ENCODE measurements around the gene CISD1. TPM values are rescaled to one million over a fixed set of nuclear protein-coding genes. Genes with fewer than 3 reads are reported as not detected.
"Not testable (repeated sequence)": the region's sequence is repeated elsewhere in the genome, so short reads cannot be mapped to it uniquely, and the experiment has no call there.

CISD1 gene
- total RNA-seq, result 23.7 TPM
- long read RNA-seq, transcript CISD1-201 (3 exons, 2,479 nt), result major isoform, 11 of 13 reads
- long read RNA-seq, partial matches to known transcripts, result 1 of 13 reads
- long read RNA-seq, other reads (novel, unspliced or antisense), result 1 of 13 reads

DNA sequence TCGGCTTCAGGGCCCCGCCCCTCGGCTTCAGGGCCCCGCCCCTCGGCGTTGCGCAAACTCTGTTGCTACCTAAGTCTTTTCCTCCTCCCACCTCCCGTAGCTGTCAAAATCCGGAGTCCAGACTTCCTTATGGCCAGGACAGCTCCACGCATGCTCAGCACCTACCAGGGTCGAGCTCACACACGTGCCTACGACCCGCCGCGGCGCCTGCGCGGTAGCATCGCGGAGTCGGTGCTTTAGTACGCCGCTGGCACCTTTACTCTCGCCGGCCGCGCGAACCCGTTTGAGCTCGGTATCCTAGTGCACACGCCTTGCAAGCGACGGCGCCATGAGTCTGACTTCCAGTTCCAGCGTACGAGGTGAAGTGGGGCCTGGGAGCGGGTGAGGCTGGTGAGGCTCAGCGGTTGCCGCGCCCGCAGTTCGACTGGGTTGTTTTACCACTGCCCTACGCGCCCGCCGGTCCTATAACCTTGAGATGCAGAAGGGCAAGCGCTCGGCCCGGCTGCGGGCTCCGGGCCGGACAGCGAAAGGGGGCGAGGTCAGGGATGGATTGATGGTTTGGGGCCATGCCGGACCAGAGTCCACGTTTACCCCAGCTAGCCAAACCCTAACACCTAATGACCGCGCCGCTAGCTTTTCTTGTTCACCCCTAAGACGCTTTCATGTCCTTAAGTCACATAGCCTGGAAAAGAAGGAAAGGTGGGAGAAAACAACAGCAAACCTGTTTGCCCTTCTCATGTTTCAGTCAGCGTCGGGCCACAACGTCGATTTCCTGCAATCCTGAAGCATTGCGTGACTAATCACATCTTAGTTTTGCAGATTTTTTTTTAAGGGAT lies at the start of gene CISD1:
CISD1 (plus strand) TSS at position 217 of the 836 bp plus-strand sequence; CDS start at position 329, 112 bp downstream.
- Histone ChIP-seq H3K4me1 (peaks cover 29% of the 10 kb centered on the region), H3K9me3 (no peaks in the 10 kb centered on the region), H3K4me3 (peak within 1 kb of the TSS; percentile 85), H3K27me3 (no peaks in the 10 kb centered on the region), H3K27ac (peak within 1 kb of the TSS; percentile 96), H3K36me3 (no peaks in the 10 kb centered on the region)
- TF ChIP-seq, protein P1, sequence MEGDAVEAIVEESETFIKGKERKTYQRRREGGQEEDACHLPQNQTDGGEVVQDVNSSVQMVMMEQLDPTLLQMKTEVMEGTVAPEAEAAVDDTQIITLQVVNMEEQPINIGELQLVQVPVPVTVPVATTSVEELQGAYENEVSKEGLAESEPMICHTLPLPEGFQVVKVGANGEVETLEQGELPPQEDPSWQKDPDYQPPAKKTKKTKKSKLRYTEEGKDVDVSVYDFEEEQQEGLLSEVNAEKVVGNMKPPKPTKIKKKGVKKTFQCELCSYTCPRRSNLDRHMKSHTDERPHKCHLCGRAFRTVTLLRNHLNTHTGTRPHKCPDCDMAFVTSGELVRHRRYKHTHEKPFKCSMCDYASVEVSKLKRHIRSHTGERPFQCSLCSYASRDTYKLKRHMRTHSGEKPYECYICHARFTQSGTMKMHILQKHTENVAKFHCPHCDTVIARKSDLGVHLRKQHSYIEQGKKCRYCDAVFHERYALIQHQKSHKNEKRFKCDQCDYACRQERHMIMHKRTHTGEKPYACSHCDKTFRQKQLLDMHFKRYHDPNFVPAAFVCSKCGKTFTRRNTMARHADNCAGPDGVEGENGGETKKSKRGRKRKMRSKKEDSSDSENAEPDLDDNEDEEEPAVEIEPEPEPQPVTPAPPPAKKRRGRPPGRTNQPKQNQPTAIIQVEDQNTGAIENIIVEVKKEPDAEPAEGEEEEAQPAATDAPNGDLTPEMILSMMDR (IDR thresholded peaks at IDR 0.05), result no peak
- peak; percentile 90 for ATAC-seq
- peak; percentile 98 for DNase-seq
- intact Hi-C loops (cut with DNase I), result no loop called here

DNA sequence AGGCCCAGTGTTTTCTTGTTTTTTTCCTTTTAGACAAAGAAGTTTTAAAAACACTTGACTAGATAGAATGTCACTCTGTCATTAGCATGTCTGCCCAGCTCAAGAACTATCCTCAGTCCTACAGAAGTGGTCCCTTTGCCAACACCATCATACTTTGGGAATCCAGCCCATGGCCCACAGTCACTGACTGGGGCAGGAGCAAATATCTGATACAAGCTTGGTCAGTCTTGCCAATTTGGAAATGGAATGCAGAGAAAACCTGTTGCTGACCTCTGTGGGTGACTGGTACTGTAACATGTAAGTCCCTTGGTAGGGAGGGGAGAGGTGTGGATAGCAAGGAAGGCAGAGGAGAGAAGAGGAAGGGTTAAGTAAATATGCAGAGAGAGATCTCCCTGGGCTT lies 49.1 kb upstream of the CISD1 start:
- H3K36me3 ChIP-seq, result no peaks in the 10 kb centered on the region
- no peak overlapping the region for H3K27ac ChIP-seq
- ATAC-seq (no peak), DNase-seq (no peak)
- TF ChIP-seq, protein P1 (IDR thresholded peaks at IDR 0.05), result no peak
- intact Hi-C loops (cut with DNase I), result no loop called here
- no peak overlapping the region for H3K4me3 ChIP-seq
- no peaks in the 10 kb centered on the region for H3K9me3 ChIP-seq
- H3K4me1 ChIP-seq, result no peaks in the 10 kb centered on the region
- no peaks in the 10 kb centered on the region for H3K27me3 ChIP-seq

DNA sequence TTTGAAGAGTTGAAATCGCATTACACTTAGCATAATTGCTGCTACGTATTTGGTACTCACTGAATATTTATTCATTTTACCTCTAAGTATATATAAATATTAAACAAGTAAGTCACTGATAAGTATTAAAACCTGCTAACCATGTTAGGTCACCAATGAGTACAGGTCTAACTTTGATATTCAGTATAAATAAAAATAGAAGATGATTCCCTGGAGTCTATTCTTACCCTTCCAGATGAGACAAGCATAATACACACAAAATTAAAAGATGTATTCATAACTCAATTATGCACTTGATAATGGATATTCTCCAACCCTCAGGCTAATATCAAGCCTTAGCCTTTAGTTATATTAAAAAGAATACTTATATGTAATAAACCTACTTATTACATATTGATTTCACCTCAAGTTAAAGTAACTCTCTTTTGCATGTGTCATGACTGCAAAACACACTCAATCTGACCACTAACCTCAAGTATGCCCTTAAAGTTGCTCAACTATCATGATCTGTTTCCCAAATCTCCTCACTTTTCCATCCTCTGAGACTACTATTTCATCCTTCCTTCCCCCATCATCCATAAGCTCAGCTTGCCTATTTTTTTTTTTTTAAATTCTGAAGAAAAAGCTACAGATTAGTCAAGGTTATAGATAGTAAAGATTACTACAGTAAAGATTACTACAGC lies 48.1 kb upstream of the CISD1 start:
- Histone ChIP-seq H3K27ac (no peak overlapping the region), H3K27me3 (no peaks in the 10 kb centered on the region), H3K36me3 (no peaks in the 10 kb centered on the region), H3K4me1 (no peaks in the 10 kb centered on the region), H3K9me3 (no peaks in the 10 kb centered on the region), H3K4me3 (no peak overlapping the region)
- TF ChIP-seq, protein P1 (IDR thresholded peaks at IDR 0.05), result no peak
- no peak for DNase-seq
- intact Hi-C loops (cut with DNase I), result no loop called here
- no peak for ATAC-seq

DNA sequence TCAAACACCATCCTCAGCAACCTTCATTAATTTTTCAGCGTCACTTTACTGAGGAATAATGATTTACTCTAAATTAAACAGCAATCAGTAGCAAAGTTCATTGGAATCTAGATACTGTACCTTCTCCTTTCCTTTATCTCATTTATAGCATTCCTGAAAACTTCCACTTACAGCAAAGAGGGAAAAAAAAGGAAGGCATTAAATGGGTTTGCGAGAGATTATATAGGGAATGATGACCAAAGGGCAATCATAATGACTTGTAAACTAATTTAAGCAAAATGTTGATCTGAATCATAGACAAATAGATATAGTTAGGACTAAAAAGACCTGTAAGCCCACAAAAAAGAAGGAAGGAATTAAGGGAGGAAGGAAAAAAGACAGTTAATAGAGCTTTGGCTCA lies 43.3 kb upstream of the CISD1 start:
- DNase-seq (no peak), ATAC-seq (no peak)
- Histone ChIP-seq H3K36me3 (peaks cover 7% of the 10 kb centered on the region), H3K27ac (no peak overlapping the region), H3K27me3 (no peaks in the 10 kb centered on the region), H3K4me3 (no peak overlapping the region), H3K4me1 (no peaks in the 10 kb centered on the region), H3K9me3 (no peaks in the 10 kb centered on the region)
- intact Hi-C loops (cut with DNase I), result no loop called here
- TF ChIP-seq, protein P1 (IDR thresholded peaks at IDR 0.05), result no peak

DNA sequence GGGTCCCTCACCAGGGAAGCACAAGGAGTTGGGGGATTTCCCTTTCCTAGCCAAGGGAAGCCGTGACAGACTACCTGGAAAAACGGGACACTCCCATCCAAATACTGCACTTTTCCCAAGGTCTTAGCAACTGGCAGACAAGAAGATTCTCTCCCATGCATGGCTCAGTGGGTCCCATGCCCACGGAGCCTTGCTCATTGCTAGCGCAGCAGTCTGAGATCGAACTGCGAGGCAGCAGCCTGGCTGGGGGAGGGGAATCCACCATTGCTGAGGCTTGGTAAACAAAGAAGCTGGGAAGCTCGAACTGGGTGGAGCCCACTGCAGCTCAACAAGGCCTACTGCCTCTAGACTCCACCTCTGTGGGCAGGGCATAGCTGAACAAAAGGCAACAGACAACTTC lies 39.1 kb upstream of the CISD1 start:
- ATAC-seq; H3K4me1 ChIP-seq; intact Hi-C loops (cut with DNase I); DNase-seq; H3K27ac ChIP-seq; H3K36me3 ChIP-seq; H3K4me3 ChIP-seq; H3K27me3 ChIP-seq; H3K9me3 ChIP-seq: not testable (repeated sequence)

Measured in upper lobe of right lung (tissue), 1 donor.